Trophoblast cell (in vitro differentiated cells and primary cell): Measurements from ENCODE around the gene CD4.
A peak's percentile ranks its signal among the peaks of the same experiment; 100 is the strongest.

Source experiments
- DNase-seq, 2 donors: peaks; one replicate each; pipeline ENCODE4 v3.0.0-alpha.2; 2016
- H2AFZ ChIP-seq: 2 replicates; pipeline ENCODE4 v1.6.1; 2013; ENCODE audit warnings: low read length, moderate library complexity, mild to moderate bottlenecking; ENCODE audit not compliant: insufficient read depth, poor library complexity
- H2AK5ac ChIP-seq: 2 replicates; pipeline ENCODE4 v1.6.1; 2013; ENCODE audit warnings: mild to moderate bottlenecking, low read length
- H2BK120ac ChIP-seq: 2 replicates; pipeline ENCODE4 v1.6.1; 2013; ENCODE audit warnings: low read length, mild to moderate bottlenecking, moderate library complexity; ENCODE audit not compliant: insufficient read depth, poor library complexity
- H2BK12ac ChIP-seq: 2 replicates; pipeline ENCODE4 v1.6.1; 2013; ENCODE audit warnings: mild to moderate bottlenecking, low read length, moderate library complexity
- H2BK5ac ChIP-seq: 2 replicates; pipeline ENCODE4 v1.6.1; 2013; ENCODE audit warnings: low read length, low read depth, moderate library complexity, mild to moderate bottlenecking; ENCODE audit not compliant: poor library complexity
- H3K14ac ChIP-seq: 2 replicates; pipeline ENCODE4 v1.6.1; 2013; ENCODE audit warnings: mild to moderate bottlenecking, low read length
- H3K18ac ChIP-seq: 2 replicates; pipeline ENCODE4 v1.6.1; 2013; ENCODE audit warnings: mild to moderate bottlenecking, low read length
- H3K23ac ChIP-seq: 2 replicates; pipeline ENCODE4 v1.6.1; 2013; ENCODE audit warnings: low read length
- H3K27ac ChIP-seq: 2 replicates; pipeline ENCODE4 v1.5.1; 2013; ENCODE audit warnings: low read depth, mild to moderate bottlenecking, inconsistent platforms, low read length, moderate library complexity
- H3K27me3 ChIP-seq: 2 replicates; pipeline ENCODE4 v1.6.1; 2013; ENCODE audit warnings: inconsistent platforms, mild to moderate bottlenecking, low read length, moderate library complexity; ENCODE audit not compliant: insufficient read depth
- H3K36me3 ChIP-seq, 2 experiments: 1 replicate in 1 of 2; 2 replicates in 1 of 2; pipeline ENCODE4 v1.6.1; 2013; ENCODE audit warnings: low read length in 2 of 2, mild to moderate bottlenecking in 2 of 2, moderate library complexity in 1 of 2; ENCODE audit not compliant: insufficient read depth in 2 of 2, control insufficient read depth in 1 of 2
- H3K4ac ChIP-seq: 2 replicates; pipeline ENCODE4 v1.6.1; 2013; ENCODE audit warnings: low read depth, mild to moderate bottlenecking, low read length, moderate library complexity
- H3K4me1 ChIP-seq, 2 experiments: 1 replicate in 1 of 2; 2 replicates in 1 of 2; pipeline ENCODE4 v1.6.1; 2013; ENCODE audit warnings: low read length in 2 of 2, mild to moderate bottlenecking in 2 of 2, moderate library complexity in 1 of 2; ENCODE audit not compliant: insufficient read depth in 2 of 2, control insufficient read depth in 1 of 2
- H3K4me2 ChIP-seq: 2 replicates; pipeline ENCODE4 v1.6.1; 2013; ENCODE audit warnings: inconsistent platforms, mild to moderate bottlenecking, low read length, moderate library complexity
- H3K4me3 ChIP-seq: 2 replicates; pipeline ENCODE4 v1.5.1; 2013; ENCODE audit warnings: mild to moderate bottlenecking, low read depth, low read length, inconsistent platforms
- H3K79me1 ChIP-seq: one replicate; pipeline ENCODE4 v1.6.1; 2013; ENCODE audit warnings: low read length
- H3K79me2 ChIP-seq: 2 replicates; pipeline ENCODE4 v1.6.1; 2013; ENCODE audit warnings: low read length, mild to moderate bottlenecking; ENCODE audit not compliant: control insufficient read depth, insufficient read depth, poor library complexity
- H3K9ac ChIP-seq: 2 replicates; pipeline ENCODE4 v1.6.1; 2013; ENCODE audit warnings: mild to moderate bottlenecking, low read length
- H3K9me3 ChIP-seq: 2 replicates; pipeline ENCODE4 v1.6.1; 2013; ENCODE audit warnings: low read depth, mild to moderate bottlenecking, control low read depth, inconsistent platforms, low read length; ENCODE audit not compliant: insufficient read depth
- H4K12ac ChIP-seq: 2 replicates; pipeline ENCODE4 v1.6.1; 2013; ENCODE audit warnings: low read depth, mild to moderate bottlenecking, low read length, moderate library complexity
- H4K8ac ChIP-seq: 2 replicates; pipeline ENCODE4 v1.6.1; 2013; ENCODE audit warnings: low read depth, mild to moderate bottlenecking, low read length, moderate library complexity
- H4K91ac ChIP-seq: one replicate; pipeline ENCODE4 v1.6.1; 2013; ENCODE audit warnings: low read depth, mild to moderate bottlenecking, low read length, moderate library complexity
- WGBS: extraction: QIAGEN DNeasy Blood & Tissue Kit; methylation state at CpG from one replicate; pipeline ENCODE4 v1.1.7; 2013; ENCODE audit warnings: missing lambda C conversion rate; ENCODE audit not compliant: insufficient read length, insufficient coverage; ENCODE audit errors: extremely low coverage; 5-methylcytosine and 5-hydroxymethylcytosine counted together

Gene CD4

GRCh38 chr12:6853626-6854025, 64.3 kb downstream of the CD4 start:
- Histone ChIP-seq H3K23ac (no peak overlapping the region), H2BK5ac (no peak overlapping the region), H3K4me3 (no peak overlapping the region), H3K36me3 (peaks cover 30 to 47% of the 10 kb centered on the region in 2 experiments), H4K8ac (no peak overlapping the region), H4K91ac (no peak overlapping the region), H3K27ac (no peak overlapping the region), H3K79me2 (peaks cover 4% of the 10 kb centered on the region), H3K4ac (no peak overlapping the region), H3K4me1 (peaks cover 14 to 15% of the 10 kb centered on the region in 2 experiments), H3K27me3 (no peaks in the 10 kb centered on the region), H3K14ac (no peak overlapping the region), H4K12ac (no peak overlapping the region), H2BK12ac (no peak overlapping the region), H2AFZ (no peak overlapping the region), H2AK5ac (no peak overlapping the region), H2BK120ac (no peak overlapping the region), H3K9me3 (no peaks in the 10 kb centered on the region), H3K18ac (no peak overlapping the region), H3K4me2 (no peak overlapping the region), H3K79me1 (peaks cover 5% of the 10 kb centered on the region), H3K9ac (peak overlapping the region; percentile 1)
- no peak for DNase-seq
- no CpG with 5 or more reads among the region's 1 CpG for WGBS

- H3K4me3 ChIP-seq, result no peak overlapping the region
- no peak overlapping the region for H3K27ac ChIP-seq
- H3K79me2 ChIP-seq, result peaks cover 4% of the 10 kb centered on the region
These were observed 64.7 kb downstream of the CD4 start for GRCh38 chr12:6854036-6854435.

GRCh38 chr12:6855322-6855721, 66.0 kb downstream of the CD4 start:
- no CpG with 5 or more reads among the region's 14 CpGs for WGBS
- no peak overlapping the region for H3K4me3 ChIP-seq
- H3K4ac ChIP-seq, result no peak overlapping the region
- H4K91ac ChIP-seq, result no peak overlapping the region
- no peak overlapping the region for H3K4me2 ChIP-seq
- H3K4me1 ChIP-seq, result peaks cover 10% of the 10 kb centered on the region in 2 experiments
- no peaks in the 10 kb centered on the region for H3K9me3 ChIP-seq
- H3K36me3 ChIP-seq, result peaks cover 38 to 50% of the 10 kb centered on the region in 2 experiments
- H2BK120ac ChIP-seq, result no peak overlapping the region
- H3K14ac ChIP-seq, result no peak overlapping the region
- peaks cover 4% of the 10 kb centered on the region for H3K79me2 ChIP-seq
- H4K12ac ChIP-seq, result no peak overlapping the region
- H3K9ac ChIP-seq, result no peak overlapping the region
- H2BK5ac ChIP-seq, result no peak overlapping the region
- no peak overlapping the region for H2BK12ac ChIP-seq
- no peak overlapping the region for H3K23ac ChIP-seq
- no peak overlapping the region for H4K8ac ChIP-seq
- no peak overlapping the region for H3K27ac ChIP-seq
- peaks cover 5% of the 10 kb centered on the region for H3K79me1 ChIP-seq
- no peak overlapping the region for H2AK5ac ChIP-seq
- no peak overlapping the region for H3K18ac ChIP-seq
- no peak overlapping the region for H2AFZ ChIP-seq
- DNase-seq, result no peak
- no peaks in the 10 kb centered on the region for H3K27me3 ChIP-seq

More at GRCh38 chr12:6854036-6854435, 64.7 kb downstream of the CD4 start:
- no peak overlapping the region for H3K4me2 ChIP-seq
- H3K14ac ChIP-seq, result no peak overlapping the region
- H3K18ac ChIP-seq, result no peak overlapping the region
- H2BK12ac ChIP-seq, result no peak overlapping the region
- peaks cover 5% of the 10 kb centered on the region for H3K79me1 ChIP-seq
- no CpG with 5 or more reads among the region's 6 CpGs for WGBS
- H2AK5ac ChIP-seq, result no peak overlapping the region
- no peak overlapping the region for H3K4ac ChIP-seq
- no peak overlapping the region for H2BK120ac ChIP-seq
- H3K36me3 ChIP-seq, result peaks cover 30 to 47% of the 10 kb centered on the region in 2 experiments
- H4K12ac ChIP-seq, result no peak overlapping the region
- H2AFZ ChIP-seq, result no peak overlapping the region
- H3K9me3 ChIP-seq, result no peaks in the 10 kb centered on the region
- H3K4me1 ChIP-seq, result peaks cover 14 to 15% of the 10 kb centered on the region in 2 experiments
- DNase-seq, result no peak
- no peak overlapping the region for H4K8ac ChIP-seq
- no peaks in the 10 kb centered on the region for H3K27me3 ChIP-seq
- H3K9ac ChIP-seq, result peak overlapping the region; percentile 1
- H2BK5ac ChIP-seq, result no peak overlapping the region
- no peak overlapping the region for H4K91ac ChIP-seq
- no peak overlapping the region for H3K23ac ChIP-seq

- Histone ChIP-seq H3K4me1 (no peaks in the 10 kb centered on the region), H3K23ac (no peak overlapping the region), H2AFZ (no peak overlapping the region), H3K9ac (no peak overlapping the region), H3K27ac (no peak overlapping the region), H3K4me2 (no peak overlapping the region), H2AK5ac (no peak overlapping the region), H3K14ac (no peak overlapping the region), H3K4me3 (no peak overlapping the region), H4K91ac (no peak overlapping the region), H4K12ac (no peak overlapping the region), H2BK120ac (no peak overlapping the region), H2BK12ac (no peak overlapping the region), H3K4ac (no peak overlapping the region), H3K79me2 (no peaks in the 10 kb centered on the region), H3K9me3 (no peaks in the 10 kb centered on the region), H3K79me1 (no peaks in the 10 kb centered on the region), H3K18ac (no peak overlapping the region), H2BK5ac (no peak overlapping the region), H4K8ac (no peak overlapping the region), H3K36me3 (peaks cover 67 to 81% of the 10 kb centered on the region in 2 experiments), H3K27me3 (no peaks in the 10 kb centered on the region)
- WGBS, result no CpG with 5 or more reads among the region's 2 CpGs
- DNase-seq, result no peak
These were observed 69.5 kb downstream of the CD4 start for GRCh38 chr12:6858799-6859198.
